ENCODE data around the gene SLITRK4. TPM values are rescaled to one million over a fixed set of nuclear protein-coding genes. Genes with fewer than 3 reads are reported as not detected.

Gene SLITRK4
- total RNA-seq, 2 experiments from 2014 or later: not detected

- BruUV-seq (replicated peaks): no TSS peak
- DNase-seq (ENCODE audit: low spot score): no peak
Observed at GRCh38 chrX:143661286-143661685, 25.4 kb upstream of the SLITRK4 start.

GRCh38 chrX:143648705-143649104 is 12.8 kb upstream of the SLITRK4 start:
- Histone ChIP-seq H3K27ac (ENCODE audit: low read depth, low read length, poor library complexity, severe bottlenecking) (no peak overlapping the region), H3K9me2 (ENCODE audit: insufficient read depth, low read length) (no peaks in the 10 kb centered on the region), H3K79me2 (ENCODE audit: insufficient read depth, low read depth, low read length) (no peaks in the 10 kb centered on the region), H3K36me3 (ENCODE audit: insufficient read depth, low read length) (no peaks in the 10 kb centered on the region), H3K4me1 (ENCODE audit: insufficient read depth, low read length, poor library complexity, severe bottlenecking) (no peaks in the 10 kb centered on the region), H3K4me3 (ENCODE audit: low read depth, low read length, poor library complexity, severe bottlenecking) (no peak overlapping the region), H4K20me1 (ENCODE audit: insufficient read depth, low read length) (no peaks in the 10 kb centered on the region), H3K9me3 (ENCODE audit: low read length) (no peaks in the 10 kb centered on the region), H2AFZ (ENCODE audit: low read length) (no peak overlapping the region), H3K4me2 (ENCODE audit: low read length) (no peak overlapping the region)
- ChIA-PET CTCF (ENCODE audit: unreplicated experiment) (no interaction called here), POLR2A (no interaction called here)
- intact Hi-C loops (cut with micrococcal nuclease; ENCODE audit: unreplicated experiment): no loop called here
- TF ChIP-seq EZH2phosphoT487 (IDR thresholded peaks at IDR 0.05; ENCODE audit: borderline replicate concordance, low read depth, low read length) (no peak), CTCF (conservative IDR thresholded peaks at IDR 0.05; ENCODE audit: low read length) (peak; percentile 38)
- no TSS peak for BruUV-seq (replicated peaks)
- DNase-seq (ENCODE audit: low spot score): peak; percentile 0

More at GRCh38 chrX:143661286-143661685, 25.4 kb upstream of the SLITRK4 start:
- no peaks in the 10 kb centered on the region for H3K79me2 ChIP-seq (ENCODE audit: insufficient read depth, low read depth, low read length)
- no peaks in the 10 kb centered on the region for H3K9me3 ChIP-seq (ENCODE audit: low read length)
- TF ChIP-seq CTCF (conservative IDR thresholded peaks at IDR 0.05; ENCODE audit: low read length): no peak
- TF ChIP-seq EZH2phosphoT487 (IDR thresholded peaks at IDR 0.05; ENCODE audit: borderline replicate concordance, low read depth, low read length): no peak
- no peaks in the 10 kb centered on the region for H3K9me2 ChIP-seq (ENCODE audit: insufficient read depth, low read length)
- ChIA-PET POLR2A (no interaction called here), CTCF (ENCODE audit: unreplicated experiment) (no interaction called here)
- H3K4me1 ChIP-seq (ENCODE audit: insufficient read depth, low read length, poor library complexity, severe bottlenecking): no peaks in the 10 kb centered on the region
- no peaks in the 10 kb centered on the region for H3K36me3 ChIP-seq (ENCODE audit: insufficient read depth, low read length)
- intact Hi-C loops (cut with micrococcal nuclease; ENCODE audit: unreplicated experiment): no loop called here
- no peak overlapping the region for H3K4me3 ChIP-seq (ENCODE audit: low read depth, low read length, poor library complexity, severe bottlenecking)
- H2AFZ ChIP-seq (ENCODE audit: low read length): no peak overlapping the region
- no peaks in the 10 kb centered on the region for H4K20me1 ChIP-seq (ENCODE audit: insufficient read depth, low read length)
- H3K27ac ChIP-seq (ENCODE audit: low read depth, low read length, poor library complexity, severe bottlenecking): no peak overlapping the region
- no peak overlapping the region for H3K4me2 ChIP-seq (ENCODE audit: low read length)

- Histone ChIP-seq H3K4me1 (ENCODE audit: insufficient read depth, low read length, poor library complexity, severe bottlenecking) (no peaks in the 10 kb centered on the region), H3K27ac (ENCODE audit: low read depth, low read length, poor library complexity, severe bottlenecking) (no peak overlapping the region), H3K79me2 (ENCODE audit: insufficient read depth, low read depth, low read length) (no peaks in the 10 kb centered on the region), H3K9me2 (ENCODE audit: insufficient read depth, low read length) (no peaks in the 10 kb centered on the region), H3K9me3 (ENCODE audit: low read length) (no peaks in the 10 kb centered on the region), H3K36me3 (ENCODE audit: insufficient read depth, low read length) (no peaks in the 10 kb centered on the region), H3K4me2 (ENCODE audit: low read length) (no peak overlapping the region), H2AFZ (ENCODE audit: low read length) (no peak overlapping the region), H3K4me3 (ENCODE audit: low read depth, low read length, poor library complexity, severe bottlenecking) (no peak overlapping the region), H4K20me1 (ENCODE audit: insufficient read depth, low read length) (no peaks in the 10 kb centered on the region)
- POLR2A ChIA-PET: no interaction called here
- no TSS peak for BruUV-seq (replicated peaks)
- CTCF ChIA-PET (ENCODE audit: unreplicated experiment): no interaction called here
- TF ChIP-seq EZH2phosphoT487 (IDR thresholded peaks at IDR 0.05; ENCODE audit: borderline replicate concordance, low read depth, low read length): no peak
- no peak for TF ChIP-seq CTCF (conservative IDR thresholded peaks at IDR 0.05; ENCODE audit: low read length)
- DNase-seq (ENCODE audit: low spot score): no peak
- intact Hi-C loops (cut with micrococcal nuclease; ENCODE audit: unreplicated experiment): no loop called here
Observed at GRCh38 chrX:143642426-143642825, 6.5 kb upstream of the SLITRK4 start.

Measured in OCI-LY7 (cell line).